Esophagus squamous epithelium (tissue), 5 donors: Measurements from ENCODE around the gene GRAMD2A. TPM values are rescaled to one million over a fixed set of nuclear protein-coding genes. Genes with fewer than 3 reads are reported as not detected.
A peak's percentile ranks its signal among the peaks of the same experiment; 100 is the strongest.

Experiments
- DNase-seq: peaks from one replicate; lab custom pipeline; 2025; lab: John Stamatoyannopoulos, UW
- H3K27ac ChIP-seq, 4 donors: fragments of 200-600 bp; sonication (generic); one replicate each; pipeline ENCODE4 v1.5.1; 2016 to 2019; ENCODE audit warnings: mild to moderate bottlenecking in 1 of 4
- H3K27me3 ChIP-seq, 4 donors: fragments of 200-600 bp; sonication (generic); 1 replicate in 3 of 4; 2 replicates in 1 of 4; pipeline versions ENCODE4 v1.5.1 to v1.6.0; 2017 to 2021; ENCODE audit warnings: antibody characterized with exemption in 1 of 4
- H3K36me3 ChIP-seq, 3 donors: fragments of 200-600 bp; sonication (generic); one replicate each; pipeline ENCODE4 v1.5.1; 2016 to 2019
- H3K4me1 ChIP-seq, 3 donors: fragments of 200-600 bp; sonication (generic); one replicate each; pipeline ENCODE4 v1.5.1; 2017 to 2019
- H3K4me3 ChIP-seq, 4 donors: fragments of 200-600 bp; sonication (generic); 1 replicate in 3 of 4; 2 replicates in 1 of 4; pipeline ENCODE4 v1.5.1; 2016 to 2019; ENCODE audit warnings: mild to moderate bottlenecking in 2 of 4, moderate library complexity in 1 of 4
- H3K9me3 ChIP-seq, 3 donors: fragments of 200-600 bp; sonication (generic); one replicate each; pipeline ENCODE4 v1.5.1; 2016 to 2019
- CTCF ChIP-seq, 6 experiments: fragments of 450-650 bp in 4 of 6; fragments of 200-600 bp in 2 of 6; sonication (generic) in 2 of 6; IDR thresholded peaks; one replicate each; pipeline ENCODE4 v1.5.1; 2016 to 2019; ENCODE audit warnings: antibody characterized with exemption in 6 of 6, mild to moderate bottlenecking in 4 of 6, moderate library complexity in 4 of 6
- POLR2A ChIP-seq, 4 donors: fragments of 450-650 bp; IDR thresholded peaks; one replicate each; pipeline ENCODE4 v1.6.1; 2017; ENCODE audit warnings: antibody characterized with exemption in 4 of 4, mild to moderate bottlenecking in 4 of 4, moderate library complexity in 3 of 4
- WGBS, 2 donors: methylation state at CpG; one replicate each; pipeline ENCODE4 v1.1.5; 2018; 5-methylcytosine and 5-hydroxymethylcytosine counted together
- intact Hi-C: fragments of 100-400 bp; cut with DNase I; formaldehyde crosslinking; loops from one replicate; pipeline ENCODE4 v1.15.0; 2022
- total RNA-seq, 4 donors: library from RNA; depleted of rRNA; stranded (reverse); fragments of >200 nt; gene quantifications; one replicate each; pipeline ENCODE4 v1.1.0, GENCODE V29; 2016
- donor health status: DM: yes; HTN: yes; CAD: no.

The GRAMD2A gene
- total RNA-seq, 4 donors from 2014 or later, result 1.2 to 8.0 (median 3.7) TPM

GRCh38 chr15:72198356-72199204, 993 bp upstream of the GRAMD2A start:
- 61 to 72% methylated on average over 5 to 6 of the region's 11 CpGs for WGBS, 2 donors
- H3K4me3 ChIP-seq, result peak overlapping the region in 1 of 4 donors; percentile 82
- intact Hi-C loops, result loop anchor here (5.0 kb wide), 1 partner anchor 74 kb away; the partner anchor contains the start of gene PARP6
- peaks cover 17 to 83% (median 37%) of the 10 kb centered on the region in 3 donors for H3K4me1 ChIP-seq
- H3K27me3 ChIP-seq, result peaks cover 0 to 13% (median 0%) of the 10 kb centered on the region in 4 donors
- no peak for TF ChIP-seq CTCF (IDR thresholded peaks at IDR 0.05)
- TF ChIP-seq POLR2A (IDR thresholded peaks at IDR 0.05), result no peak
- H3K27ac ChIP-seq, result peak overlapping the region in 1 of 4 donors; percentile 78
- no peak for DNase-seq
- H3K9me3 ChIP-seq, result no peaks in the 10 kb centered on the region
- H3K36me3 ChIP-seq, result peaks cover 29 to 53% (median 48%) of the 10 kb centered on the region in 3 donors

GRCh38 chr15:72197041-72197459, 537 bp downstream of the GRAMD2A start:
- Histone ChIP-seq H3K9me3 (no peaks in the 10 kb centered on the region), H3K4me3 (peak overlapping the region; percentile 52 to 82 (median 56)), H3K27ac (peak overlapping the region; percentile 60 to 78 (median 76)), H3K4me1 (peaks cover 4 to 67% (median 26%) of the 10 kb centered on the region in 3 donors), H3K27me3 (peaks cover 0 to 13% (median 0%) of the 10 kb centered on the region in 4 donors), H3K36me3 (peaks cover 19 to 38% (median 36%) of the 10 kb centered on the region in 3 donors)
- no peak for DNase-seq
- TF ChIP-seq POLR2A (IDR thresholded peaks at IDR 0.05), result no peak
- no peak for TF ChIP-seq CTCF (IDR thresholded peaks at IDR 0.05)
- 11% methylated on average over 15 of the region's 35 CpGs; no CpG with 5 or more reads in 1 of the 2 donors for WGBS, 2 donors
- intact Hi-C loops, result loop anchor here (5.0 kb wide), 1 partner anchor 75 kb away; the partner anchor contains the start of gene PARP6

GRCh38 chr15:72196409-72197040, 1.1 kb downstream of the GRAMD2A start:
- intact Hi-C loops, result loop anchor here (5.0 kb wide), 1 partner anchor 76 kb away; the partner anchor contains the start of gene PARP6
- Histone ChIP-seq H3K4me3 (peak overlapping the region; percentile 52 to 82 (median 56)), H3K9me3 (no peaks in the 10 kb centered on the region), H3K4me1 (peaks cover 4 to 62% (median 26%) of the 10 kb centered on the region in 3 donors), H3K27ac (peak overlapping the region; percentile 60 to 78 (median 76)), H3K36me3 (peaks cover 16 to 33% (median 31%) of the 10 kb centered on the region in 3 donors), H3K27me3 (peaks cover 0 to 13% (median 0%) of the 10 kb centered on the region in 4 donors)
- TF ChIP-seq POLR2A (IDR thresholded peaks at IDR 0.05) (no peak), CTCF (IDR thresholded peaks at IDR 0.05) (no peak)
- no peak for DNase-seq
- WGBS, 2 donors, result 29 to 37% methylated on average over 7 to 13 of the region's 13 CpGs

- peaks cover 4 to 52% (median 26%) of the 10 kb centered on the region in 3 donors for H3K4me1 ChIP-seq
- intact Hi-C loops, result loop anchor here (5.0 kb wide), 1 partner anchor 77 kb away; the partner anchor contains the start of gene PARP6
- peak overlapping the region; percentile 17 to 63 (median 54) for H3K27ac ChIP-seq
- DNase-seq, result no peak
- H3K27me3 ChIP-seq, result peaks cover 0 to 13% (median 0%) of the 10 kb centered on the region in 4 donors
- H3K9me3 ChIP-seq, result no peaks in the 10 kb centered on the region
- TF ChIP-seq CTCF (IDR thresholded peaks at IDR 0.05) (no peak), POLR2A (IDR thresholded peaks at IDR 0.05) (no peak)
- H3K36me3 ChIP-seq, result peaks cover 12 to 18% (median 17%) of the 10 kb centered on the region in 3 donors
- WGBS, 2 donors, result 16% methylated on average over 4 of the region's 6 CpGs; no CpG with 5 or more reads in 1 of the 2 donors
- H3K4me3 ChIP-seq, result no peak overlapping the region
These were observed 2.5 kb downstream of the GRAMD2A start for GRCh38 chr15:72195101-72195511.
